LNCaP clone FGC (cell line): Measurements from ENCODE around the gene PSMG1.

Source experiments
- DNase-seq: peaks from one replicate; pipeline ENCODE4 v3.0.0-alpha.2; 2011; ENCODE audit warnings: low read depth
- H3K4me3 ChIP-seq: 2 replicates; pipeline ENCODE4 v1.5.1; 2011; ENCODE audit warnings: mild to moderate bottlenecking, low read depth, low read length, control low read depth
- CTCF ChIP-seq: IDR thresholded peaks from 2 replicates; pipeline ENCODE4 v1.5.1; 2012; ENCODE audit warnings: mild to moderate bottlenecking; ENCODE audit not compliant: control insufficient read depth, insufficient read depth; ENCODE audit errors: extremely low read depth

PSMG1 gene

GRCh38 chr21:39182484-39183271 is 573 bp downstream of the PSMG1 start:
- no peak for TF ChIP-seq CTCF
- H3K4me3 ChIP-seq = peak overlapping the region; percentile 85
- no peak for DNase-seq

- no peak for DNase-seq
- TF ChIP-seq CTCF = no peak
- H3K4me3 ChIP-seq = peak overlapping the region; percentile 85
These were observed 1.2 kb downstream of the PSMG1 start for GRCh38 chr21:39182016-39182415.

GRCh38 chr21:39181205-39181818 is 1.9 kb downstream of the PSMG1 start:
- no peak overlapping the region for H3K4me3 ChIP-seq
- no peak for DNase-seq
- TF ChIP-seq CTCF = no peak

- no peak for TF ChIP-seq CTCF
- DNase-seq = no peak
- no peak overlapping the region for H3K4me3 ChIP-seq
These were observed 2.7 kb downstream of the PSMG1 start for GRCh38 chr21:39180429-39181019.

GRCh38 chr21:39178421-39178820 is 4.8 kb downstream of the PSMG1 start:
- H3K4me3 ChIP-seq = no peak overlapping the region
- TF ChIP-seq CTCF = no peak
- no peak for DNase-seq

- DNase-seq = no peak
- TF ChIP-seq CTCF = no peak
These were observed 7.0 kb downstream of the PSMG1 start for GRCh38 chr21:39176271-39176709.

More at GRCh38 chr21:39176271-39176709, 7.0 kb downstream of the PSMG1 start:
- H3K4me3 ChIP-seq = no peak overlapping the region
